SK-N-SH treated with all-trans-retinoic acid at 6 μM for 48 hours (cell line): Measurements from ENCODE around the gene ANKFN1.

ENCODE experiments used
- ATAC-seq: fragments of 200-7000 bp; cut with Tn5 transposase; 3 replicates; pipeline ENCODE4 v1.9.1; 2020; ENCODE audit warnings: mild to moderate bottlenecking, moderate library complexity
- ARNTL ChIP-seq: fragments of 450-650 bp; formaldehyde crosslinking; IDR thresholded peaks from 2 replicates; pipeline ENCODE4 v1.5.0; 2020; ENCODE audit warnings: low read depth, mild to moderate bottlenecking, moderate library complexity, borderline replicate concordance
- BACH2 ChIP-seq: fragments of 250-450 bp; sonication (Bioruptor Pico); IDR thresholded peaks from 2 replicates; pipeline ENCODE4 v1.9.0; 2021; ENCODE audit warnings: mild to moderate bottlenecking, borderline replicate concordance
- CREB5 ChIP-seq: fragments of 250-450 bp; sonication (Bioruptor Pico); IDR thresholded peaks from 2 replicates; pipeline ENCODE4 v1.5.1; 2020; ENCODE audit warnings: low read depth, mild to moderate bottlenecking, moderate library complexity
- CSDC2 ChIP-seq: fragments of 250-450 bp; sonication (Bioruptor Pico); IDR thresholded peaks from 2 replicates; pipeline ENCODE4 v1.5.0; 2020; ENCODE audit warnings: mild to moderate bottlenecking, moderate library complexity
- CSRNP3 ChIP-seq: fragments of 250-450 bp; sonication (Bioruptor Pico); IDR thresholded peaks from 2 replicates; pipeline ENCODE4 v1.5.1; 2021; ENCODE audit warnings: mild to moderate bottlenecking, moderate library complexity
- GLIS3 ChIP-seq: fragments of 250-450 bp; sonication (Bioruptor Pico); IDR thresholded peaks from 2 replicates; pipeline ENCODE4 v1.5.0; 2020; ENCODE audit warnings: mild to moderate bottlenecking, moderate library complexity
- ISL1 ChIP-seq: fragments of 250-450 bp; sonication (Bioruptor Pico); IDR thresholded peaks from 2 replicates; pipeline ENCODE4 v2.1.2; 2022; ENCODE audit warnings: mild to moderate bottlenecking, moderate library complexity
- OSR1 ChIP-seq: fragments of 250-450 bp; sonication (Bioruptor Pico); IDR thresholded peaks from 2 replicates; pipeline ENCODE4 v1.8.0; 2022; ENCODE audit warnings: moderate library complexity, mild to moderate bottlenecking, inconsistent platforms
- PATZ1 ChIP-seq: fragments of 250-450 bp; sonication (Bioruptor Pico); IDR thresholded peaks from 2 replicates; pipeline ENCODE4 v1.8.0; 2020; ENCODE audit warnings: mild to moderate bottlenecking, moderate library complexity, borderline replicate concordance
- POU6F1 ChIP-seq: fragments of 250-450 bp; sonication (Bioruptor Pico); IDR thresholded peaks from 2 replicates; pipeline ENCODE4 v1.8.0; 2021; ENCODE audit warnings: low read depth, mild to moderate bottlenecking, moderate library complexity, borderline replicate concordance
- PPARA ChIP-seq: fragments of 250-450 bp; sonication (Bioruptor Pico); IDR thresholded peaks from 2 replicates; pipeline ENCODE4 v1.5.0; 2020; ENCODE audit warnings: mild to moderate bottlenecking, borderline replicate concordance
- RARB ChIP-seq: fragments of 250-450 bp; sonication (Bioruptor Pico); IDR thresholded peaks from 2 replicates; pipeline ENCODE4 v1.8.0; 2021; ENCODE audit warnings: mild to moderate bottlenecking, moderate library complexity
- TCF4 ChIP-seq: fragments of 250-450 bp; sonication (Bioruptor Pico); IDR thresholded peaks from 2 replicates; pipeline ENCODE4 v1.8.0; 2021; ENCODE audit warnings: mild to moderate bottlenecking, moderate library complexity, borderline replicate concordance
- TOX ChIP-seq: fragments of 250-450 bp; sonication (Bioruptor Pico); IDR thresholded peaks from 2 replicates; pipeline ENCODE4 v1.8.0; 2021; ENCODE audit warnings: mild to moderate bottlenecking, moderate library complexity, borderline replicate concordance
- TSHZ2 ChIP-seq: fragments of 250-450 bp; sonication (Bioruptor Pico); IDR thresholded peaks from 2 replicates; pipeline ENCODE4 v1.5.0; 2020; ENCODE audit warnings: mild to moderate bottlenecking, moderate library complexity
- ZC3H10 ChIP-seq: fragments of 250-450 bp; sonication (Bioruptor Pico); IDR thresholded peaks from 2 replicates; pipeline ENCODE4 v1.5.1; 2021; ENCODE audit warnings: mild to moderate bottlenecking, moderate library complexity
- ZFP30 ChIP-seq: fragments of 450-650 bp; formaldehyde crosslinking; IDR thresholded peaks from 2 replicates; pipeline ENCODE4 v1.5.0; 2022; ENCODE audit warnings: mild to moderate bottlenecking, moderate library complexity
- ZNF565 ChIP-seq: fragments of 450-650 bp; formaldehyde crosslinking; conservative IDR thresholded peaks from 2 replicates; pipeline ENCODE4 v1.5.0; 2020; ENCODE audit warnings: low read depth, mild to moderate bottlenecking, moderate library complexity

ANKFN1 gene

GRCh38 chr17:56475116-56475515 lies 321.8 kb downstream of the ANKFN1 start (continued):
- TF ChIP-seq PATZ1 (CRISPR knock-in tag): no peak
- no peak for TF ChIP-seq TCF4 (CRISPR knock-in tag)
- no peak for TF ChIP-seq CSRNP3 (CRISPR knock-in tag)
- no peak for TF ChIP-seq OSR1

GRCh38 chr17:56478836-56479447 lies 325.7 kb downstream of the ANKFN1 start:
- TF ChIP-seq ZNF565 (no peak), ISL1 (no peak)
- ATAC-seq: peak; percentile 86

GRCh38 chr17:56480501-56480900 lies 327.2 kb downstream of the ANKFN1 start:
- TF ChIP-seq CSDC2 (CRISPR knock-in tag) (no peak), PATZ1 (CRISPR knock-in tag) (no peak), GLIS3 (no peak), OSR1 (no peak), ZFP30 (CRISPR knock-in tag) (no peak), TOX (no peak), ZNF565 (no peak), CREB5 (no peak), POU6F1 (CRISPR knock-in tag) (no peak), TCF4 (CRISPR knock-in tag) (no peak), RARB (CRISPR knock-in tag) (no peak), ARNTL (CRISPR knock-in tag) (no peak), ZC3H10 (no peak), TSHZ2 (CRISPR knock-in tag) (no peak)
- no peak for ATAC-seq

GRCh38 chr17:56481659-56482058 lies 328.4 kb downstream of the ANKFN1 start:
- ATAC-seq: no peak
- TF ChIP-seq POU6F1 (CRISPR knock-in tag) (no peak), BACH2 (CRISPR knock-in tag) (no peak), ISL1 (no peak), ZNF565 (no peak), PPARA (CRISPR knock-in tag) (no peak), RARB (CRISPR knock-in tag) (no peak), TSHZ2 (CRISPR knock-in tag) (no peak)
